Activated CD4-positive, alpha-beta T cell treated with anti-CD3 and anti-CD28 coated beads, Interleukin-2, amount 50 U/mL, for 48 hours (primary cell): Measurements from ENCODE around the gene ADD1.

Experiments
- DNase-seq, 2 experiments: peaks; one replicate each; pipeline ENCODE4 v3.0.0-alpha.2; 2020

Gene ADD1, protein sequence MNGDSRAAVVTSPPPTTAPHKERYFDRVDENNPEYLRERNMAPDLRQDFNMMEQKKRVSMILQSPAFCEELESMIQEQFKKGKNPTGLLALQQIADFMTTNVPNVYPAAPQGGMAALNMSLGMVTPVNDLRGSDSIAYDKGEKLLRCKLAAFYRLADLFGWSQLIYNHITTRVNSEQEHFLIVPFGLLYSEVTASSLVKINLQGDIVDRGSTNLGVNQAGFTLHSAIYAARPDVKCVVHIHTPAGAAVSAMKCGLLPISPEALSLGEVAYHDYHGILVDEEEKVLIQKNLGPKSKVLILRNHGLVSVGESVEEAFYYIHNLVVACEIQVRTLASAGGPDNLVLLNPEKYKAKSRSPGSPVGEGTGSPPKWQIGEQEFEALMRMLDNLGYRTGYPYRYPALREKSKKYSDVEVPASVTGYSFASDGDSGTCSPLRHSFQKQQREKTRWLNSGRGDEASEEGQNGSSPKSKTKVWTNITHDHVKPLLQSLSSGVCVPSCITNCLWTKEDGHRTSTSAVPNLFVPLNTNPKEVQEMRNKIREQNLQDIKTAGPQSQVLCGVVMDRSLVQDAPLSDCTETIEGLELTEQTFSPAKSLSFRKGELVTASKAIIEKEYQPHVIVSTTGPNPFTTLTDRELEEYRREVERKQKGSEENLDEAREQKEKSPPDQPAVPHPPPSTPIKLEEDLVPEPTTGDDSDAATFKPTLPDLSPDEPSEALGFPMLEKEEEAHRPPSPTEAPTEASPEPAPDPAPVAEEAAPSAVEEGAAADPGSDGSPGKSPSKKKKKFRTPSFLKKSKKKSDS

DNA sequence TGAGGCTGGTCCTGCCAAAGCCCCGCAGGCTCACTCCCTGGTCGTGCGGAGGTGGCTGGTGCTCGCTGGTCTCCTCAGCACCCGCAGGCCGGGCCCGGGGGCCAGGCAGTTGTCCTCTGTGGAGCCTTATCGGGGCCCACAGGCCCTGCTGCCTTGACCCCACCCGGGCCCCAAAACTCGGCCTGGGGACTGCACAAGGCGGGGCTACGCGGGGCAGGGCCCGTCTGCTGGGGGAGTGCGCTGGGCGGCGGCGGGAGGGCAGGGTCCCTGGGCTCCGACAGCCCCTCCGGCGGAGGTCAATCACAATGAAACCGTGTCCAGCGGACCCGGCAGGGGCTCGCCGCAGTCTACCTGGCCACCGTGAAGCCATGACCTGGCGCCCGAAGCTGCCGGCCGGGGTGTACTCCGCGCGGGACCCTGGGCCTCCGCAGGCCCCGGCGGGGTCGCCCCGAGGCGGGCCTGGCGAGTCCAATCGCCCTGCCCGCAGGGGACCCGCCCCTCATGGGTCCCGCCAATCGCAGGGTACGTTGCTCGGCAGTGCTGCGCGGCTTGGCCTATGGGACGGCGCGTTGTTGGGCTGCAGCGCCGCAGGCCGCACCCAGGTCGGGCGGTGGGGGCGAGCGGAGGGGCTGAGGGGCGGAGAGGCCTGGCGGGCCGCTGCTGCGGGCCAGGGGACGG is at the start of gene ADD1:
ADD1 (plus strand) TSS at position 582 of the 678 bp plus-strand sequence. CDS start 32,072 bp downstream, outside the sequence.
- DNase-seq, result peak; percentile 93 to 94

DNA sequence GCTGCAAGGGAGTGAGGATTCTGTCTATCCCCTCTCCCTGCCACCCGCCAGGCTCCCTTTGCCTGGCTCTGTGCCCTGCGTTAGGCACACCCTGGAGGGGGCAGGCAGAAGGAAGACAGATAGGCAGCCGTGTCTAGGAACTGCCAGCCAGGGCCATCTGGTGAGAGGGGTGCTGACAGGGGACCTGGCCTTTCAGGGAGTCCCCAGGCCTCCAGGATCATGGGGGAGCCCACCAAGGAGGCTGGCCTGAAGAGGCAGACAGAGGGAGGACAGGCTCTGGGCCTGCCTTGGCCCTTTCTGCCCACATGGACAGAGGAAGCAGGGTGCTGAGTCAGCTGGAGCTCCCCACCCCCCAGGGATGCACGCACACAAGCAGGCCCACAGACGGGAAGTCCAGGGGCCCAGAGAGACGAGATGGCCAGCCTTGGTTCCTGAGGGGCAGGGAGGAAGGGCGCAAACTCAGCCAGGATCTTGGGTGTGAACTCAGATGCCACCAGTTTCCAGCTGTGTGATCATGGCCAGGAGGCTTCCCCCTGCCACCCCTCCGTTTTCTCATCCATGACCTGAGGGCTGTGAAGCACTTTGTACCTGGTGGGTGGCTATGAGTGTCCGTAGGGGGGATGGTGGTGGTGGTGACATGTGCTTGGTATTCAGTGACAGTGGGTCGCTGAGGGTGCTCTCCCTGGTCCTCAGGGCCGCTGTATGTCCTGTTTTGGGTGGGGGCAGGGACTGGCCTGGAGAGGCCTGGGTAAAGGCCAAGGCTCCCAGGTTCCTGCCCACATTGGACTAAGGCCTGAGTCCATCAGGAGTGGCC is 49.0 kb upstream of the ADD1 start:
- DNase-seq, result no peak

DNA sequence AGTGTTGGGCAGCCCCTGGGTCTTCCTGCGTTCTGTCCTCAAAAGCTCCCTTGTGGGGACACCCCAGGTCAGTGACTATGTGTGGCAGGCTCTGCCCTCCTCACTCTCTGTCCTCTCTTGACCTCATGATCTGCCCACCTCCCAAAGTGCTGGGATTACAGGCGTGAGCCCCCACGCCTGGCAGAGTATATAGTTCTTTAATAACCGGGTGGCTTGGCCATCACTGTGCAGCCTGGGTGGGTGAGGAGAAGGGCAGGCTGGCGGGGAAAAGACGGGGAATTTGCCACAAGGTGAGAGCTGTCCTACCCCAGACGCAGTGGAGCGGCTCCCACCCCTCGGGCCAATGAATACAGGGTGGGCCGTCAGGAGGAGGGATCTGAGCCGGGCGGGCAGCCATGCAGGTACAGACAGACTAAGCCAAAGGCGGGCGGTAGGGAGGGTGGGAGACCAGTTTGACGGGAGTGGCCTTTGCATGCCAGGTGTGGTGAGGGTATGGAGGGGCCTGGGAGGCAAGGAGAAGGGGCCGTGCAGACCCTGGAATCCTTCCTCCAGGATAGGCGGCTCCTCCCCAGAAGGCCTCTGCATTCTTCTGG is 48.2 kb upstream of the ADD1 start:
- DNase-seq, result no peak

DNA sequence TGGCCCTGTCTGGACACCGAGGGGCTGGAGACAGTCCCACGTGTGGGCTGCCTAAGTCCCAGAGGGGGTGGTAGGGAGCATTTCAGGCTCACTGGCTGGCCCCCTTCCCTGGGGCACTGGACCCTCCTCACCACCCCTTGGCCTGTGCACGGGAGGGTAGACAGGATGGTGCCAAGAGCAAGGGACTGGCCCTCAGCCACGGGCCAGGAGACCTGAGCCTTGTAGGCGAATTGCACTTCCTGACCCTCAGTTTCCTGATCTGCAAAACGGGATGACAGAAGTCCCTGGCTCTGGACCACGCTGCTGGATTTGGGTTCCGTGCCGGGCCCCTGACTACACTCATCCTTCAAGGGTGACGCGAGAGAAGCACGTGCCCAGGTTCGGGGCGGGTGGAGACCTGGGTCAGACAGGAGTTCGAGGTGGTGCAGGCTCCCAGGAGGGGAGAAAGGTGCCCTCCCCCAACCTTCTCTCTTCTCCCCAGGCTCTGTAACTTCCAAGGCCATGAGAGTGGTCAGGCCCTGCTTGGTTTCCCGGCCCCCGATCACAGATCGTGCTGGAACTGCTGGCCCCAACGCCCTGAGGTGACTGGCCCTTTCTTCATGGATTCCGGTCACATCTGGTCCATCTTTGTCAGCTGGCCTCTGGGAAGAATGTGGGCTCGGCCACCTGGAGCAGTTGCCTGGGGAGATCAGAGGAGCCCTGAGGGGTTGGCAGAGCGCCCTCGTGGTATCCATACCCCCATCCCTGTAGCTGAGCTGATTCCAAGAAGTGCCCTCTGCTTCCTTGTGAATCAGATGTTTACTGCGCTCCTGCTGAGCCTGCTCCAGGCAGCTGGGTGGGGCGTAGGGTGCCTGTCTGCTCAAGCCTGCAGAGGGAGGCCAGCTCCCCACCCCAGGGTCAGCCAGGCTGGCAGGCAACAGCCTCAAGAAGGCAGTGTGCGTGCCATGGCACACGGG is 47.5 kb upstream of the ADD1 start:
- DNase-seq, result no peak

DNA sequence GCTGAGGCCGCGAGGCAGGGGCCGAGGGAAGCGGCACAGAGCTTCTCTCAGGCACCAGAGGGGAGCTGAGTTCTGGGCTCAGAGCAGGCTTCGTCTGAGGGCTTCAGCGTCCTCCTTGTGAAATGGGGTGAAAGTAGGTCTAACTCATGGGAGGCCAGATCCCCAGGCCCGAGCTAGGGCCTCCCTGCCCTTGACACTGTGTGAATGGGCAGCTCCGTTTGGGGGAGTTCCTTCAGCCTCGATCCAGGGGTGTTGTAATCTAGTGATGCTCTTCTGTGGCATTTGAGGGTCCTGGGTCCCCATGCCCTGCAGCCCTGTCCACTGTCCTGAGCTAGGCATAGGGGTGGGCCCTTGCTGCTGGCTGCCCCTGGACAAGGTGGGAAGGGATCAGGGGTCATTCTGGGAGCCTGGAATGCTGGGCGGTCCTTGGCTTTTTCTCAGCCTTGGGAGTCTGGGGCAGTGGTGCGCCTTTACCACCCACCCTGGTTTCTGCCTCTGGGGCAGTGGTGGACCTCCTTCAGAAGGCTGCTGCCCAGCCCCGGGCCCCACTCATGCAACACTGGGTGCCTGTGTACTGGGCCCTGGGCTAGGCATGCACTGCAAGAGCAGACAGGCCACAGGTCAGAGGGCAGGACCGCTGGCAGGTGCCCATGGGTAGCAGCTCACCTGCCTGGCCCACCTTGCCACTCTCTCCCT is 46.6 kb upstream of the ADD1 start:
- DNase-seq, result no peak

DNA sequence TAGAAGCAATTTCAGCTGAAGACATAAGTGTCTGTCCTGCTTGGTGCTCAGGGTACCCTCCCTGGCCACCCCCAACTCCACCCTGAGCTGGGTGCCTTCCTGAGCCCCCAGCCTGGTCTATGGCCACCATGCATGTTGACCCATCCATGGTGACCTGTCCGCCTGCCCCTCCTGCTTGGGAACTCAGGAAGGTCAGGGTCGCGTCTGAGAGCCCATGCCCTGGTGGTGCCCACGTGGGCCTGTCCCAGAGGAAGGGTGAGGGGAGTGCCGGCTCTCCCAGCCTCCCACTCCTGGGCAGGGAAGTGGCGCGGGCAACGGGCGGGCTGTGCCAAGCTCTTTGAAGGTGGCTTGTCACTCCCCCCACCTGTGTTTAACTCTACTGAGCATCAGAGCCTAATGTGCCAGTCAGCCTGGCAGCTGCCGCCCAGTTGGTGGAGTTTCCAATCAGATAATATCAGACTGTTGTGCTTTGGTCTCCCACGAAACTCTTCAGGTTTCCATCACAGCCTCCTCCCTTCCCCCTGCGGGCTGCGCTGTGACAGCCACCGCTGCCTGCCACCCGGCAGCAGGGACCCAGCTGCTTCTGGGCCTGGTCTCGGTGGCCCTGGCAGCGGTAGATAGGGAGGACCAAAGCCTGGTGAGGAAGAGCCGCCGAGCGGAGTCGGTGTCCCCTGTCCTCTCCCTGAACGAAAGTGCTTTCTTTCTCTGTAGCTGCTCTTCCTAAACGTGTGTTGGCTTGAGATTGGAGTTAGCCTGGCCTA is 45.9 kb upstream of the ADD1 start:
- DNase-seq, result peak; percentile 58 to 68

DNA sequence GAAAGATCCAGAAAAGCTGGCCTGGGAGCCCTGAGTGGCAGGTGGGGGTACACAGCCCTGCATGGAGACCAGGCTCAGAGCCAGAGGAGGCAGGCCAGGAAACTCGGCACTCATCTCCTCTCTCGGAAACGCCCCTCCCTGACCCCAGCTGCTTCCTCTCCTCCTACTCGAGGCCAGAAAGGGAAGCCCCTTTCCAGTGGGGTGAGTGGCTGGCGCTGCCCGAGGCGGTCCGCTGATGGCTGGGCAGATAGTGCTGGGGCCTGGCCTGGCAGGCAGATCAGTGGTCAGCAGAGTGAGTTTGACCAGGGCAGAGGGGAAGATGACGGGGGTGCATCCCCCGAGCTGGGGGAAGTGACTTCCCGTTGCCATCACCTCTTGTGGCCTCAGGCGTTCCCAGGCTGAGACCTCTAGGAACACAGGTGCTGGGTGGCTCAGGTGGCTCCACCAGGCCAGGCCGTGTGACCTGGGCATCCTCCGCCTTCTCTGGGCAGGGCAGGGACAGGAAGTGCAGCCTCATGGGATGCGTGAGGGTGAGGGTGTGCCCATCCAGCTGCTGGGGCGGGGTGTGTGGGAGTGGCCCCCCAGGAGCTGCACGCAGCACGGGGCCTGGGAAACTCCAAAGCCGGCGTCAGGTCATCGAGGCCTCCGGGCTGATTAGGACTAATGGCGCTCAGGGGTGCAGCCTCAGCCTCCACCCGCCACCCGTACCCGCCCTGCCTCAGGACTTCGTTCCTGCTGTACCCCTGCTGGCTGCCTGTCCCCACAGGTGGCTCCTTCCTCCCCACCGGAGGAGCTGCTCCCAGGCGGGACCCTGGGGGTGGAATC is 45.0 kb upstream of the ADD1 start:
- DNase-seq, result peak; percentile 71 to 77

DNA sequence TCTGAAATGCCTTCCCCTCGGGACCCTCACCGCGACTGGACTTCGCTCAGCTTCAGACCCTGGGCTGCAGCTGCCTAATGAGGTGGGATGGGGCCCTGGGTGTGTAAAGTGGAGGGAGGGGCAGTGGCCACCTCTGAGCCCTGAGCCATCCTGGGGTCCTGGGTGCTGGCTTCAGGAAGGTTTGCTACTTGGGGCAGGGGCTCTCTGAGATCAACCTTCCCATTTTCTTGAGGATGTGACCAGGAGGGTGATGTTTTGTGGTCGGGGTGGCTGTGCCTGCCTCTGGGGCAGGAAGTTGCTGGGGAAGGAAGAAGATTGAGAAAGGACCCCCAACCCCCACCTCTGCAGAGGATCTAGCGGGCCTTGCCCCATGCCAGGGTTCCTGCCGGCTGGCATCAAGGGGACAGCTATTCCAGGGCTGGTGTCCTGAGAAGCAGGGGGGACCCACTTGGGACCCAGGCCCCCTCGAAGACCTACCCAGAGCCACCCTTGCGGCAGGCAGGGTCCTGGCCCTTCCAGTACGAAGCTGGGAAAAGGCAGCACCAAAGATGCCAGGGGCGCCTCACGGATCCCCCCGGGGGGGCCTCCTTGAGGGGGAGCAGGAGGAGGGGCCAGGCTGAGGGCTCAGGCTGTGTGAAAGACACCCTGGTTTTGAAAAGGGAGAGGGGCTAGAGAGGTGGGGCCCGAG is 44.3 kb upstream of the ADD1 start:
- no peak for DNase-seq

DNA sequence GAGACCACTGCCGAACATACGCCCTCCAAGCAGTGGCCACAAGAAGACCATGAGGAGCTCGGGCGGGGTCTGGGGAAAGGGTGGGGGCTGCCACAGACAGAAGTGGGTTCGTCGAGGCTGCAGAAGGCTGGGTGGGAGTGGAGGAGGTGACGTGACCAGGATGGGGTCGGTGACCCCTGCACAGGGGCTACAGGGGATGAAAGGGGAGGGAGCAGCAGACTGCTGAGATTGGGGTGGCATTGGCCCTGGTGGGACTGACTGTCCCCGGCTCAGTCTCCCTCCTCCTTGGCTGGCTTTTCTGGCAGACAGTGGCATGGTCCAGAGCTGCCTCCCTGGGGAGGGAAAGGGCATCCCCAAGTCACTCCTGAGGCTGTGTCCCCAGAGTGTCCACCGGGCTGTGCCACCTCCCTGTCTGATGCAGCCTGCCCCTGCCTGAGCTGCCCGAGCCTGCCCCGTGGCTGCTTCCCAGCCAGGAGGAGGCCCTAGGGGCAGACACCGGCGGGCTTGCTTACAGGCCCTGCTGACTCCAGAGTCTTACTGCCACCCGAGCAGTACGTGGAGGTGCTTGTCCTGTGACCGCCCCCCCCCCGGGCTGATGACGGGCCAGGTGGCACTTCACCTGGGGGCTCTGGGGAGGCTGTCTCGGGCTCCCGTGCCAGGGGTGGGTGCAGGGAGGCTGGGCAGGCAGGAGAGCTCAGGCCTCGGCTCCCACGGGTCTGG is 43.5 kb upstream of the ADD1 start:
- DNase-seq, result no peak

DNA sequence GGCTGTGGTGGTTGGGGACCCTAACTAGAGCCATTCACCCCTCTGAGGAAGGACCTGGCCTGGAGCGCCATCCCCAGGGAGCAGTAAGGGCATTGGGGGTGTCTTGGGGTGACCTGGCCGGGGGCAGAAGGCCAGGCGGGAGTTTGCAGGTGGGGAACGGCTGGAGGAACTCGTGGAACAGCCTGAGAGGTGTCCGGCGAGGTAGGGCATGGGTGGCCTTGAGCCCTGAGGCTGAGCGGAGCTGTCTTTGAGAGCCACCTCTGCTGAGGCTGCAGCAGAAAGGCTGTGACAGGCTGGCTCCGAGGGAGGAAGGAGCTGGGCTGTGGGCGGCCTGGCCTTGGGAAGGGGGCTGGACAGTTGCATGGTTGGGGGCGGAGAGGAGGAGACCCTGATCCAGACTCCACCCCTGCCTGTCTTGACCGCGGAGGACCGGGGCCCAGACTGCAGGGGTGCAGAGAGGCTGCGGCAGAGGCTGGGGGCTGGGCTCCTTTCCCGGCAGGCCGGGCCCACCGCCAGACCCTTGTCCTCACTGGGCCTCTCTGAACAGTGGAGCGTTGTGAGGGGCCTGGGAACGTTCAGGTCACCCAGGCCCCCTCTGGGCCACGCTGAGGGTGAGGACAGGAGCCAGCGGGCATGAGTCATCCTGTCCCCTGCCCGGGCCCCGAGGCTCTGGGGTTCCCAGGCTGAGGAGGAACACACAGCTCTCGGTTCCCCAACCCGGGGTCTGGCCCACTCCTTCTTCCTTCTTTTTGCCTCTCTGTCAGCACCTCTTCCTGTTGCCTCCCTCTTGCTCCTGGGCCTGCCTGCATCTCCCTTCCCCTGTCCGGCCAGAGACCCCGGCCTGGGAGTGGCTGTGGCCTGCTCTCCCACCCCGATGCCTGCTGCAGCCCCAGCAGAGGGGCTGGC is 42.7 kb upstream of the ADD1 start:
- peak in 1 of 2 experiments; percentile 47 for DNase-seq

DNA sequence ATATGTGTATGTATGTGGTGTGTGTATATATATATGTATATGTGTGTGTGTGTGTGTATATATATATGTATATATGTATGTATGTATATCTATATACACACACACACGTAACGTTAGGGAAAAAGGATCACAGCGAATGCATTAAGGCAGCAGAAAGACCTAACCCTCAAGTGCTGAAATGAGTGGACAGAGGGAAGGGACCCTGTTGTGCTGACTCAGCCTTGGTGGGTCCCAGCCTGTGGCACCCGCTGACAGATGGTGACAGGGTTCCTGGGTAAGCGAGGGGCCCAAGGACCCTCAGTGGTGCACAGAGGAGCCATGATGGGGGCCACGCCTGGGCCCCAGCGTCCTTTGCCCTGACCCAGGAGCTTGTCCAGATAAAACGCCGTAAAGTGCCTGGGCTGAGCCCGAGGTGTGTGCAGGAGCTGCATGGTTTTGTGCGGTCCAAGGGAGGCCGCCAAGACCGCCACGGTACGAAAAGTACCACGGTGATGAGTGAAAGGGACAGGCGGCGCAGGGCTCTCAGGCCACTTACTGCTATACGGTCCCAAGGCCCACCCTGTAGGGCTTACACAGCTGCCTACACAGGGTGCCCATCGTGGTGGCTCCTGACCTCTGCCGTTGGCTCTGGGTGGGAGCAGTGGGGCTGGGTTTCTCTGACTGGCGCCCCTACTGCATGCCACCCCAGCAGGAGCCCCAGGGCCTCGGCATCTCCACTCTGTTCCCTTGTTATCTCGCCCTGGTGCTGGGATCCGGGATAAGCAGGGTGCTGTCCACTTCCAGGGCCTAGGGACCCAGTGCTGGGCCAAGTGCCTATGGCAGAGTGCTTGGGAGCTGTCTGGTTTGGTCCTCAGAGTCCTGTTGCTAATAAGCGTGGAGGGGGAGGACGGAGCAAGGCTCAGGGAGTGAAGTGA is 40.8 kb upstream of the ADD1 start:
- no peak for DNase-seq

DNA sequence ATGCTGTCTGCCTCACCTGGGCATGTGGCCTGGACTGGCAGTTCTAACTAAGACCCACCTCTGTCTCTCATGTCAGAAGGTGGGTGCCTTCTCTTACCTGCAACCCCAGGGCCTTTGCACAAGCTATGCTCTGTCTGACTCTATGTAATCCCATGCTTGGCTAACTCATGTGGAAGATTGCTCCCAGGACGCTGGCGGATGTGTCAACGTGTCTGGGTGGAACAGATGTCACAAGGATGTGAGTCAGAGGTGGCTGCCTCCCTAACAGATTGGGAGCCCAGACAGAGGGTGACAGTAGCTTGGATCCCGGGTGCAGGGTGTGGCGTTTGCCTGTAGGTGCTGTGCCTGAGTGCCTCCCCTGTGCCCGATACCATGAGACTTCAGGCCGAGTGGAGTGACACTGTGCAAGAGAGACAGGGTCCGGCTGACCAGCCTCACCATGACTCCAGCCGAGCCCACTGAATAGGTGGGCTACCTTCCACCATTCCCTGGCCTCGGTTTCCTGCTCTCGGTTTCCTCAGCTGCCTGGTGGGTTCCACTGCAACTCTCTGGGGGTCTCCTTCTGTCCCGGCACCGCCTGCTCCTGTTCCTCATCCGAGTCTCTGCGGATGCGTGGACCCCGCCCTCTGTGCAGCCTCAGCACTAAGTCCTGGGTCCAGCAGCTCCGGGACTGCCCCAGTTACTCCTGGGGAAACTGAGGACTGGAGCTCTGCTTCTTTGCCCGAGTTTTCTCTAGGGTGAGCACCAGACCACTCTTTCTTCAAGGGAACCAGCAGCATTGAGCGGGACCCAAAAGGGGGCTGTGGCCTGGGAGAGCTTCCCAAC is 39.8 kb upstream of the ADD1 start:
- no peak for DNase-seq

DNA sequence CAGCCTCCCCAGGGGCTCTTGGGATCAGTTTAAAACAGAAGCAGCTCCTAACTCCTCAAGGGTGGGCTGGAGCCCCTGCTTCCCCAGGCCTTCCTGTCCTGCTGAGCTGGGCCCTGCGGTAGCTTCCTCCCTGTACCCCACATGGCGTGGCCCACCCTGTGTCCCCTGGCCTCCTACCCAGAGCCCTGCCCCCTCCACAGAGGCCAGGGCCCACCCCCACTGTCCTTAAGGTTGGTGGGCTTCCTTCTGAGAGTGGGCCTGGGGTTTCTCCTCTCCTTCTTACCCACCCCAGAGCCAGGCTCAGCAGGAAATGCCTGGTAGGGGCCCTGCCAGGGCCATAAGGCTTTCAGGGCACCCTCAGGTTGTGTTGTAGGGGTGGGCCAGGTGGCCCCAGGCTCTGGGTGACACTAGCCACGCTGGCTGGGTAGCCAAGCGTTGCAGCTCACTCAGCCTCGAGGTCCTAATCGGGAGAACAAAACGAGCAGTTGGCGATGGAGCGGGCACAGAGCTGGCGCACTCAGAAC is 39.1 kb upstream of the ADD1 start:
- no peak for DNase-seq

DNA sequence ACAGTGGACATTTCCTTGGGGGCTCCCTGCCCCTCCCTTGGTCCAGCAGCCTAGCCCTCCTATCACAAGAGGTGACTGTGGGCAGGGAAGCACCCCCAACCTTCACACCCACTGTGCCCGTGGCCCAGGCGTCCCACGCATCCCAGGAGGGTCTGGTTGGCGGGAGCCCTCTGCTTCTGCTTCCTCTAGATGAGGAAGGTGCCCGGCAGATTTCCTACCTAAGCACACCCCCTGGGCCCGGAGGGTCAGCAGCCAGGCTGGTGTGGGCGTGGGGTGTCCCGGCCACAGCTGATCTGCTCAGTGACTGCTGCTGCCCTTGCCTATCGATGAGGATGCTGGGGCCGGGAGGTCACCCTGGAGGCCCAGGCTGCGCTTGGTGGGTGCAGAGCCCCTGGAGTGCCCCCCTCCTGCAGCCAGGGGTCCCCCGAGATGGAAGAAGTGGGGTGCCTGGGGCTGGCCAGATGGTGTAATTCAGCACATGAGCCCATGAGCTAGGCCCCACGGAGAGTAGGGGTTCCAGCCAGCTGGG is 38.6 kb upstream of the ADD1 start:
- DNase-seq, result no peak
